H7 (cell line): Measurements from ENCODE around the gene PLEKHM3. TPM values are rescaled to one million over a fixed set of nuclear protein-coding genes. Genes with fewer than 3 reads are reported as not detected.

Experiments used
- DNase-seq: peaks from one replicate; pipeline ENCODE4 v3.0.0; 2012
- H3K27me3 ChIP-seq: 2 replicates; pipeline ENCODE4 v1.6.0; 2011; ENCODE audit warnings: mild to moderate bottlenecking, low read length; ENCODE audit not compliant: control insufficient read depth, insufficient read depth
- H3K36me3 ChIP-seq: replicated peaks from 2 replicates; pipeline ENCODE4 v1.5.1; 2011; ENCODE audit warnings: low read length; ENCODE audit not compliant: control insufficient read depth, insufficient read depth
- H3K4me3 ChIP-seq: 2 replicates; pipeline ENCODE4 v1.5.1; 2011; ENCODE audit warnings: low read depth, mild to moderate bottlenecking, control low read depth, low read length, moderate library complexity; ENCODE audit not compliant: insufficient read depth
- total RNA-seq: library from RNA; depleted of rRNA; stranded (reverse); fragments of >200 nt; shearing (Covaris generic); gene quantifications from 2 replicates; pipeline ENCODE4 v1.2.3, GENCODE V29; 2014

PLEKHM3 gene
- total RNA-seq, 1 experiment from 2014 or later: 5.3 TPM

GRCh38 chr2:207936380-207936779 lies 88.9 kb downstream of the PLEKHM3 start:
- H3K4me3 ChIP-seq: no peak overlapping the region
- no peak for DNase-seq
- no peaks in the 10 kb centered on the region for H3K27me3 ChIP-seq
- no peaks in the 10 kb centered on the region for H3K36me3 ChIP-seq

GRCh38 chr2:207935991-207936370 lies 89.3 kb downstream of the PLEKHM3 start:
- H3K36me3 ChIP-seq: no peaks in the 10 kb centered on the region
- no peak overlapping the region for H3K4me3 ChIP-seq
- H3K27me3 ChIP-seq: no peaks in the 10 kb centered on the region
- no peak for DNase-seq

GRCh38 chr2:207935121-207935990 lies 90.0 kb downstream of the PLEKHM3 start:
- H3K36me3 ChIP-seq: no peaks in the 10 kb centered on the region
- no peaks in the 10 kb centered on the region for H3K27me3 ChIP-seq
- no peak for DNase-seq
- H3K4me3 ChIP-seq: no peak overlapping the region

DNA sequence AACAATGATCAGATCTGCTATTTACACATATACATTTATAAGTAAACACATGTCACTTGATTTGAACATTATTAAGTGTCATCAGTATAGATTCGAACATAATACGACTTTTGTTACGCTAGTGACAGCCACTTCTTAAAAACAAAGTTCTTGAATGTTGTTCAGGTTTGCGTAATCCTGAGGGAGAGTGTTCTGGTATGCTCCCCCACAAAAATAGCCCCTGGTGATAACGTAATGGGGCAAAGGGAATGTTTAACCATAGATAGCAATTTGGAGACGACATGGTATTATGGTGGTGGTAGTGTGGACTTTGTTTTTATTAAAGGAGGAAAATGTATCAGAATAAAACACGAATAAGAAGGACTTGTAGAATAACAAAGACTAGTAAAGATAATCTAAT lies 90.6 kb downstream of the PLEKHM3 start:
- DNase-seq: no peak
- no peaks in the 10 kb centered on the region for H3K36me3 ChIP-seq
- H3K27me3 ChIP-seq: no peaks in the 10 kb centered on the region
- H3K4me3 ChIP-seq: no peak overlapping the region

GRCh38 chr2:207933396-207934065 lies 91.8 kb downstream of the PLEKHM3 start:
- Histone ChIP-seq H3K4me3 (no peak overlapping the region), H3K36me3 (no peaks in the 10 kb centered on the region), H3K27me3 (no peaks in the 10 kb centered on the region)
- peak; percentile 63 for DNase-seq

- H3K27me3 ChIP-seq: no peaks in the 10 kb centered on the region
- H3K36me3 ChIP-seq: no peaks in the 10 kb centered on the region
- DNase-seq: no peak
- no peak overlapping the region for H3K4me3 ChIP-seq
These were observed 93.2 kb downstream of the PLEKHM3 start for GRCh38 chr2:207932106-207932505.

GRCh38 chr2:207930747-207931146 lies 94.6 kb downstream of the PLEKHM3 start:
- Histone ChIP-seq H3K27me3 (no peaks in the 10 kb centered on the region), H3K36me3 (no peaks in the 10 kb centered on the region), H3K4me3 (no peak overlapping the region)
- peak; percentile 27 for DNase-seq

DNA sequence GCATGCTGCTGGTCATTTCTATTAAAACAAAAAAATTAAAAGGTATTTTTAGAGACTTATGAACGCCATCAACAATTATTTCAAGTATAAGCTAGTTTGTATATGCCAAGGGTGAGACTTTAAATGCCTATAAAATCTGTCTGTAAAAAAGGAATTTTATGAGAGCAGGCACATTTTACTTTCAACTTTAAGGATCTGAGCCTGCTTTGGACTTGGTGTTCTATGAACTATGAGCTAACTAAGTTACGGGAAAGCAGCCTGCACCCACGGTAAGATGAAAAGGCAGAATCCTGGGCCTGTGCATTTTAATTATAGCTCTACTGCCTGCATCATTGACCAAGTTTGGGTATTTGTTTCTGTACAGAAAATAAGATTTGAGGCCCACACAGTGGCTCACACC lies 95.4 kb downstream of the PLEKHM3 start:
- Histone ChIP-seq H3K4me3 (no peak overlapping the region), H3K27me3 (no peaks in the 10 kb centered on the region), H3K36me3 (no peaks in the 10 kb centered on the region)
- no peak for DNase-seq

- DNase-seq: no peak
- H3K27me3 ChIP-seq: no peaks in the 10 kb centered on the region
- H3K4me3 ChIP-seq: no peak overlapping the region
- no peaks in the 10 kb centered on the region for H3K36me3 ChIP-seq
These were observed 97.2 kb downstream of the PLEKHM3 start for GRCh38 chr2:207928079-207928478.

DNA sequence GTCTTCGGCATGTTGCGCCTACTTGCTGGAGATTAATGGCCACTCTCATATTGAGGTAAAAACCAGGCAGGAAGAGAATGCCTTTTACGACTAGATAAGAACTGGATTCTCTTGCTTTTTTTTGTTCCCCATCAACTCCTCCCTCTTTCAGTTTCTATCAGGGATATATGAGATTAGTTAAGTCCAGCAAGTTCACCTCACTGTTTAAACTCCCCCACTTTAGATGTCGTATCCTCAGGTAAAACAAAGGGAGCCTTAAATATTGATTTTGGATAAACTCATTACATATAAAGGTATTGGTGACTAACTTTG lies 98.4 kb downstream of the PLEKHM3 start:
- Histone ChIP-seq H3K4me3 (no peak overlapping the region), H3K27me3 (no peaks in the 10 kb centered on the region), H3K36me3 (no peaks in the 10 kb centered on the region)
- DNase-seq: no peak

DNA sequence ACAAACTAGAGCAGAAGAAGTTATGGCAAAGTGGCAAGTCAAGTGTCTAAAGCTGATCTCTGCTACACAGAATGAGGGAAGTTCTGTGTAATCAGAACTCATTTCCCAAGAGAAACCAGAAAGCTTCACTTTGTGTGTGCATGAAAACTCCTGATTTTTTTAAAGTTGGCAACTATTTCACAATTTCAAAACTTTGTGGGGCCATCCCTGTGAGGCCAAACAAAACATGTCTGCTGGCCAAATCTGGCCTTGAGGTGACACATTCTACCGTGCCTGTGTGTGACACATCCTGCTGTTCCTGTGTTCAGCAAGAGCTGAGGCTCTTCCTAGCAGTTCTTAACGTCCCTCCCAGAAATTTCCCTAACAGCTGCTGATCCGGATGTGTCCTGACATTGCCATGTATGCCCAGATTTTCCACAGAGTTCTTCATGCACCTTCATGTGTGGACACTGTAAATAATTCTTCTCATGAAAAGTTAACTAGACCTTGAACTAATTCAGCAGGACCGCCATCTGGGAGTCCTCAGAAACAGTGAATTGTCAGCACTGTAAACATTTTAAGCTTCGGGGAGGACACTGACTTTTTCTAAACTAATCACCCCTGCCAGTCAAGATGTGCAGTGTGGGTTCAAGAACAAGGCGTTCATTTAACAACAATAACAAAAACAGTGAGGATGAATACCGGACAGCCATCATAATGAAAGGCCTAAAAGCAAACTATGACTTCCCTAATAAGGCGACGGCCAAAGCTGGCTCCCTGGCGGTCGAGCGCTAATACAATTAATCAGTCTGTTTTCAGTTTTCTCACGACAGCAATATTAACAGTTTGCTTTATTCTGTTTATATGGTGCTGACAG lies 99.0 kb downstream of the PLEKHM3 start:
- no peaks in the 10 kb centered on the region for H3K27me3 ChIP-seq
- DNase-seq: no peak
- no peaks in the 10 kb centered on the region for H3K36me3 ChIP-seq
- H3K4me3 ChIP-seq: no peak overlapping the region

- H3K27me3 ChIP-seq: no peaks in the 10 kb centered on the region
- no peaks in the 10 kb centered on the region for H3K36me3 ChIP-seq
- no peak for DNase-seq
- no peak overlapping the region for H3K4me3 ChIP-seq
These were observed 99.7 kb downstream of the PLEKHM3 start for GRCh38 chr2:207925601-207926000.

- Histone ChIP-seq H3K36me3 (no peaks in the 10 kb centered on the region), H3K4me3 (no peak overlapping the region), H3K27me3 (no peaks in the 10 kb centered on the region)
- DNase-seq: no peak
These were observed 103.7 kb downstream of the PLEKHM3 start for GRCh38 chr2:207921606-207922005.

DNA sequence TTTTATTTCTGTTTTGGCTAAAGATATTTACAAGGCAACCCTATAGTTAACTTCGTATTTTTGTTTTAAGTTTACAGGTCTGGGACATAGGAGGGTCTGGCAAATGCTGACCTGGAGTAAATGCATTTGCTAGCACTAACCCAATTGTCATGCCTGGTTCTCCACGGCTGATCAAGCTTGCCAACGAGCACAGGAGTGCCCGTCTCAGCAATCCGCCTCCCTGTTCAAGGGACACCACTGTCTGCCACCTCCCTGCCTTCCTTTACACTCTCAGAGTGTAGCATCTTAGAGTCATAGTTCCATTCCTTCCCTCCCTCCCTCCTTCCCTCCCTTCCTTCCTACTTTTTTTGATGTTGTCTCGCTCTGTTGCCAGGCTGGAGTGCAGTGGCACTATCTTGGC lies 104.6 kb downstream of the PLEKHM3 start:
- Histone ChIP-seq H3K27me3 (no peaks in the 10 kb centered on the region), H3K36me3 (no peaks in the 10 kb centered on the region)

DNA sequence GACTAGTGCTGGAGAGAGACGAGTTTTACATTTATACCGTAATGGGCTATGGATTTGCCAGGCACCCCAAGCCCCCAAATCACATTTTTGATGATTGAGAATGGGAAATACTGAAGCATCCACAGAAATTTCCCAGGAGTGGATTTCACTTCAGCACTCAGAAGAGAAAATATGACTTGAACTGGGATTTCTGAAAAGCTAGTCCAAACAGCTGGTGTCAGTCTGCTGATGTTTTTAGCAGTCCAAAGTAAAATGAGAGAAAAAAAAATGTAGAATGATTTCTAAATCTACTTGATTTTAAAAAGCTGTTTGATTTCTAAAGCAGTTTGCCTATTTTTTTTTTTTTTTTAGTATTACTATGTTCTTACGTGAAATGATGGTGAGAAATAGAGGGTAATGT lies 105.0 kb downstream of the PLEKHM3 start:
- H3K4me3 ChIP-seq: no peak overlapping the region

More for the DNA sequence above, 104.6 kb downstream of the PLEKHM3 start:
- H3K4me3 ChIP-seq: no peak overlapping the region
- no peak for DNase-seq

More for the DNA sequence above, 105.0 kb downstream of the PLEKHM3 start:
- Histone ChIP-seq H3K27me3 (no peaks in the 10 kb centered on the region), H3K36me3 (no peaks in the 10 kb centered on the region)
- DNase-seq: no peak
